ENCODE measurements around the gene MTMR2. TPM values are rescaled to one million over a fixed set of nuclear protein-coding genes. Genes with fewer than 3 reads are reported as not detected.

Gene MTMR2
- polyA plus RNA-seq, 3 donors: 1.9 to 5.1 (median 2.6) TPM

DNA sequence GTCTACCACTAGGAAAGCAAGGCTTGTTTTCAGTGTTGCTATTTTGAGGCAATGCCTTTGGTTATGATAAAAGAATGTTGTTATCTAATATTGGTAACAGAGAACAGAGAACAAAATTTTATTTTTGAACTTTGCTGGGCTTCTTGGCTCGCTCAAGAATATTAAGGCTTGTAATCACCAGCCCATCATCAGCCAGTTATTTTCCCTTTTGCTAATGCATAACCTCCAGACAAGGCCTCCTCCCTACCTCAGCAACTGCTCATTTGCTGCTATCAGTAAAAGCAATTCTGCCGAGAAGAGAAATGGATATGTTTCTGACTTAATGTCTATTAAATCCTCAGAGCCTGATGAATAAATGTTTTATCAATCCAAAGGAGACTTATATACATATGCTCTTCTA is 8.9 kb downstream of the MTMR2 start:
- Histone ChIP-seq H3K4me2 (replicated peaks; ENCODE audit: extremely low read depth, low read length, poor library complexity, severe bottlenecking) (no peak overlapping the region), H3K9me3 (replicated peaks in 1 of 2; ENCODE audit: control insufficient read depth in 1 of 2, insufficient read depth in 1 of 2, low read length in 2 of 2) (no peaks in the 10 kb centered on the region), H3K9ac (ENCODE audit: insufficient read depth, low read length, poor library complexity, severe bottlenecking) (no peak overlapping the region), H2AFZ (ENCODE audit: insufficient read depth, low read depth, low read length, poor library complexity, severe bottlenecking) (no peak overlapping the region), H3K79me2 (ENCODE audit: insufficient read depth, low read length) (no peaks in the 10 kb centered on the region), H3K4me3 (replicated peaks in 1 of 3; ENCODE audit: low read depth in 2 of 3, low read length in 3 of 3) (no peak overlapping the region), H3K27ac (ENCODE audit: low read depth in 1 of 2, low read length in 2 of 2) (no peak overlapping the region), H3K27me3 (ENCODE audit: control insufficient read depth in 2 of 2, insufficient read depth in 2 of 2, low read length in 2 of 2) (no peaks in the 10 kb centered on the region), H3K36me3 (replicated peaks in 1 of 2; ENCODE audit: control insufficient read depth in 1 of 2, insufficient read depth in 2 of 2, low read length in 2 of 2) (no peaks in the 10 kb centered on the region), H3K4me1 (ENCODE audit: control insufficient read depth in 1 of 2, insufficient read depth in 2 of 2, low read length in 2 of 2) (no peaks in the 10 kb centered on the region), H4K20me1 (ENCODE audit: insufficient read depth, low read length) (no peaks in the 10 kb centered on the region)
- Mint-ChIP-seq H3K36me3 (no peaks in the 10 kb centered on the region), H3K27ac (no peak overlapping the region), H3K4me3 (no peak overlapping the region), H3K4me1 (peaks cover 8% of the 10 kb centered on the region), H3K9me3 (no peaks in the 10 kb centered on the region), H3K27me3 (ENCODE audit: low read depth in 3 of 3) (no peaks in the 10 kb centered on the region)
- intact Hi-C loops (cut with micrococcal nuclease): no loop called here
- WGBS (ENCODE audit: insufficient coverage): no CpG with 5 or more reads among the region's 2 CpGs
- DNase-seq: no peak
- TF ChIP-seq, protein P1, sequence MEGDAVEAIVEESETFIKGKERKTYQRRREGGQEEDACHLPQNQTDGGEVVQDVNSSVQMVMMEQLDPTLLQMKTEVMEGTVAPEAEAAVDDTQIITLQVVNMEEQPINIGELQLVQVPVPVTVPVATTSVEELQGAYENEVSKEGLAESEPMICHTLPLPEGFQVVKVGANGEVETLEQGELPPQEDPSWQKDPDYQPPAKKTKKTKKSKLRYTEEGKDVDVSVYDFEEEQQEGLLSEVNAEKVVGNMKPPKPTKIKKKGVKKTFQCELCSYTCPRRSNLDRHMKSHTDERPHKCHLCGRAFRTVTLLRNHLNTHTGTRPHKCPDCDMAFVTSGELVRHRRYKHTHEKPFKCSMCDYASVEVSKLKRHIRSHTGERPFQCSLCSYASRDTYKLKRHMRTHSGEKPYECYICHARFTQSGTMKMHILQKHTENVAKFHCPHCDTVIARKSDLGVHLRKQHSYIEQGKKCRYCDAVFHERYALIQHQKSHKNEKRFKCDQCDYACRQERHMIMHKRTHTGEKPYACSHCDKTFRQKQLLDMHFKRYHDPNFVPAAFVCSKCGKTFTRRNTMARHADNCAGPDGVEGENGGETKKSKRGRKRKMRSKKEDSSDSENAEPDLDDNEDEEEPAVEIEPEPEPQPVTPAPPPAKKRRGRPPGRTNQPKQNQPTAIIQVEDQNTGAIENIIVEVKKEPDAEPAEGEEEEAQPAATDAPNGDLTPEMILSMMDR (IDR thresholded peaks at IDR 0.05): no peak

DNA sequence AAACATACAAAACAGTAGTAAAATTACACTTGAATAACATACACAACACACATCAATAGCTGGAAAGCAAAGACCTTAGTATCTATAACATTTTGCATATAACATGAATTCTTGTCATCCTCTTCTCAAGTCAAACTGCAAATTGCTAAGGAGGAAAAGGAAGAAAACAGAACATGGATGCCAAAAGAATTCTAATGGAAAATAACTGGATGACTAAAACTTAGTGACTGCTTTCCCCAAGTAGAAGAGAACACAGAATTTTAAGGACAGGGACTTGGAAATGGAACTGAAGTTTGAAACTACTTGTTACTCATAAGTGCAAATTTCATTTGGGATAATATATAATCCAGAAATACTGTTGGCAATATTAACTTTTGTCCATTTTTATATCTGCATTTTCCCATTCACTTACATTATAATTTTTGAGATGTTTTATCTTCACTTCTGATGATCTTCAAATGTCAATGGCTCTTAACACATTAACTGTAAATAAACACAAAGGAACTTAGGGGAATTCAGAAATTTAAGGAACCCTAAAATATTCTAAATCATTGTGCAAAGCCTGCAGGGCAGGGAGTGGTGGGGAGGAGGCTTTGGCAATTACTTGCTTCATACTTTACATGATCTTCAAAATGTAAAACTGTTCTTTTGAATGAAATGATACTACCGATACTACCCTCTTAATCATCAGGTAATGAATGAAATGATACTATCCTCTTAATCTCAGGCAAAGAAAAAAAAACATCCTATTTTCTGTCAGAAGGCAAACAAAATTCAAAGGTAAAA is 9.9 kb downstream of the MTMR2 start:
- Histone ChIP-seq H3K4me1 (ENCODE audit: control insufficient read depth in 1 of 2, insufficient read depth in 2 of 2, low read length in 2 of 2) (no peaks in the 10 kb centered on the region), H3K9ac (ENCODE audit: insufficient read depth, low read length, poor library complexity, severe bottlenecking) (no peak overlapping the region), H3K79me2 (ENCODE audit: insufficient read depth, low read length) (no peaks in the 10 kb centered on the region), H2AFZ (ENCODE audit: insufficient read depth, low read depth, low read length, poor library complexity, severe bottlenecking) (no peak overlapping the region), H3K27me3 (ENCODE audit: control insufficient read depth in 2 of 2, insufficient read depth in 2 of 2, low read length in 2 of 2) (no peaks in the 10 kb centered on the region), H3K9me3 (replicated peaks in 1 of 2; ENCODE audit: control insufficient read depth in 1 of 2, insufficient read depth in 1 of 2, low read length in 2 of 2) (no peaks in the 10 kb centered on the region), H3K4me2 (replicated peaks; ENCODE audit: extremely low read depth, low read length, poor library complexity, severe bottlenecking) (no peak overlapping the region), H3K36me3 (replicated peaks in 1 of 2; ENCODE audit: control insufficient read depth in 1 of 2, insufficient read depth in 2 of 2, low read length in 2 of 2) (no peaks in the 10 kb centered on the region), H3K27ac (ENCODE audit: low read depth in 1 of 2, low read length in 2 of 2) (no peak overlapping the region), H4K20me1 (ENCODE audit: insufficient read depth, low read length) (no peaks in the 10 kb centered on the region), H3K4me3 (replicated peaks in 1 of 3; ENCODE audit: low read depth in 2 of 3, low read length in 3 of 3) (no peak overlapping the region)
- Mint-ChIP-seq H3K27ac (peak overlapping the region in 1 of 7 donors; percentile 46), H3K4me1 (peaks cover 8% of the 10 kb centered on the region), H3K9me3 (no peaks in the 10 kb centered on the region), H3K27me3 (ENCODE audit: low read depth in 3 of 3) (no peaks in the 10 kb centered on the region), H3K4me3 (no peak overlapping the region), H3K36me3 (no peaks in the 10 kb centered on the region)
- WGBS (ENCODE audit: insufficient coverage): no CpG with 5 or more reads among the region's 1 CpG
- intact Hi-C loops (cut with micrococcal nuclease): no loop called here
- TF ChIP-seq, protein P1 (IDR thresholded peaks at IDR 0.05): no peak
- DNase-seq: no peak

Data from CD14-positive monocyte (primary cell).